ENCODE results near the gene IQCF6.

DNA sequence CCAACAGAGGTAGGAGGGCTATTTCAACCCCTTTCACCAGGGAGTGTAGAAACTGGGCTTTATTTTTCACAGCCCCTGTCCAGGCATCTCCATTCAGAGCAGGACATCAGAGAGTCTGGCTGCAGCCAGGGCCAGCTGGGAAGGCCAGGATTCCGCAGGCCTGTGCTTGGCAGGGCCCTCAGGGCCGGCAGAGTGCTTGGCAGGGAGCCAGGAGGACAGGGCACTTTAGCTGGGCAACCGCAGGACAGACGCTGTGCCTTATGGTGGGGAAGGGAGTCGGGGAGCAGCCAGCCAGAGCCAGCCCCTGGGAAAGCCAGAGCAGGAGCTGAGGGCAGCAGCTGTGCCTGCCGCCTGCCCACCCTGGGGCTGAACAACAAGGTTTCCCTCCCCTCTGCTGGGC lies 34.5 kb upstream of the IQCF6 start:
- TF ChIP-seq, protein P1, sequence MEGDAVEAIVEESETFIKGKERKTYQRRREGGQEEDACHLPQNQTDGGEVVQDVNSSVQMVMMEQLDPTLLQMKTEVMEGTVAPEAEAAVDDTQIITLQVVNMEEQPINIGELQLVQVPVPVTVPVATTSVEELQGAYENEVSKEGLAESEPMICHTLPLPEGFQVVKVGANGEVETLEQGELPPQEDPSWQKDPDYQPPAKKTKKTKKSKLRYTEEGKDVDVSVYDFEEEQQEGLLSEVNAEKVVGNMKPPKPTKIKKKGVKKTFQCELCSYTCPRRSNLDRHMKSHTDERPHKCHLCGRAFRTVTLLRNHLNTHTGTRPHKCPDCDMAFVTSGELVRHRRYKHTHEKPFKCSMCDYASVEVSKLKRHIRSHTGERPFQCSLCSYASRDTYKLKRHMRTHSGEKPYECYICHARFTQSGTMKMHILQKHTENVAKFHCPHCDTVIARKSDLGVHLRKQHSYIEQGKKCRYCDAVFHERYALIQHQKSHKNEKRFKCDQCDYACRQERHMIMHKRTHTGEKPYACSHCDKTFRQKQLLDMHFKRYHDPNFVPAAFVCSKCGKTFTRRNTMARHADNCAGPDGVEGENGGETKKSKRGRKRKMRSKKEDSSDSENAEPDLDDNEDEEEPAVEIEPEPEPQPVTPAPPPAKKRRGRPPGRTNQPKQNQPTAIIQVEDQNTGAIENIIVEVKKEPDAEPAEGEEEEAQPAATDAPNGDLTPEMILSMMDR (IDR thresholded peaks at IDR 0.05; ENCODE audit: insufficient read depth, low read depth, low read length), result no peak
- no peak for TF ChIP-seq EZH2 (IDR thresholded peaks at IDR 0.05; ENCODE audit: insufficient read depth, low read length)
